ENCODE results near the gene BRAF.

The BRAF gene

GRCh38 chr7:140924821-140925421 is at the start of gene BRAF:
BRAF (minus strand) TSS chr7:140924929; CDS start chr7:140924703, 226 bp downstream.
- no peaks in the 10 kb centered on the region for H3K36me3 ChIP-seq (replicated peaks)
- H3K27ac ChIP-seq: peak within 1 kb of the TSS; percentile 86
- peak; percentile 79 for DNase-seq
- H3K27me3 ChIP-seq (replicated peaks): no peaks in the 10 kb centered on the region
- in situ Hi-C loops (cut with HindIII; ENCODE audit: low pct_ligation_motif_present, low sequenced_read_pairs): no loop called here
- peak within 1 kb of the TSS; percentile 81 for H3K4me3 ChIP-seq (ENCODE audit: low read depth, low read length)
- no peak for TF ChIP-seq CTCF (IDR thresholded peaks at IDR 0.05; ENCODE audit: low read depth, low read length, missing control alignments)

- TF ChIP-seq CTCF (IDR thresholded peaks at IDR 0.05; ENCODE audit: low read depth, low read length, missing control alignments): no peak
- H3K27me3 ChIP-seq (replicated peaks): no peaks in the 10 kb centered on the region
- in situ Hi-C loops (cut with HindIII; ENCODE audit: low pct_ligation_motif_present, low sequenced_read_pairs): no loop called here
- no peak overlapping the region for H3K27ac ChIP-seq
- H3K4me3 ChIP-seq (ENCODE audit: low read depth, low read length): no peak overlapping the region
- H3K36me3 ChIP-seq (replicated peaks): no peaks in the 10 kb centered on the region
- DNase-seq: no peak
Measured at GRCh38 chr7:140972876-140973829, 48.4 kb upstream of the BRAF start.

GRCh38 chr7:140972344-140972743 is 47.6 kb upstream of the BRAF start:
- no peak for TF ChIP-seq CTCF (IDR thresholded peaks at IDR 0.05; ENCODE audit: low read depth, low read length, missing control alignments)
- in situ Hi-C loops (cut with HindIII; ENCODE audit: low pct_ligation_motif_present, low sequenced_read_pairs): no loop called here
- no peak for DNase-seq
- Histone ChIP-seq H3K27ac (no peak overlapping the region), H3K4me3 (ENCODE audit: low read depth, low read length) (no peak overlapping the region), H3K36me3 (replicated peaks) (no peaks in the 10 kb centered on the region), H3K27me3 (replicated peaks) (no peaks in the 10 kb centered on the region)

- DNase-seq: no peak
- TF ChIP-seq CTCF (IDR thresholded peaks at IDR 0.05; ENCODE audit: low read depth, low read length, missing control alignments): no peak
- Histone ChIP-seq H3K27ac (no peak overlapping the region), H3K27me3 (replicated peaks) (no peaks in the 10 kb centered on the region), H3K4me3 (ENCODE audit: low read depth, low read length) (no peak overlapping the region), H3K36me3 (replicated peaks) (no peaks in the 10 kb centered on the region)
- in situ Hi-C loops (cut with HindIII; ENCODE audit: low pct_ligation_motif_present, low sequenced_read_pairs): no loop called here
Measured at GRCh38 chr7:140967438-140967837, 42.7 kb upstream of the BRAF start.

GRCh38 chr7:140966561-140967233 is 42.0 kb upstream of the BRAF start:
- H3K36me3 ChIP-seq (replicated peaks): no peaks in the 10 kb centered on the region
- H3K4me3 ChIP-seq (ENCODE audit: low read depth, low read length): no peak overlapping the region
- in situ Hi-C loops (cut with HindIII; ENCODE audit: low pct_ligation_motif_present, low sequenced_read_pairs): no loop called here
- no peak overlapping the region for H3K27ac ChIP-seq
- no peaks in the 10 kb centered on the region for H3K27me3 ChIP-seq (replicated peaks)
- no peak for TF ChIP-seq CTCF (IDR thresholded peaks at IDR 0.05; ENCODE audit: low read depth, low read length, missing control alignments)
- DNase-seq: no peak
